ENCODE data around the gene PI4KB.

PI4KB gene

DNA sequence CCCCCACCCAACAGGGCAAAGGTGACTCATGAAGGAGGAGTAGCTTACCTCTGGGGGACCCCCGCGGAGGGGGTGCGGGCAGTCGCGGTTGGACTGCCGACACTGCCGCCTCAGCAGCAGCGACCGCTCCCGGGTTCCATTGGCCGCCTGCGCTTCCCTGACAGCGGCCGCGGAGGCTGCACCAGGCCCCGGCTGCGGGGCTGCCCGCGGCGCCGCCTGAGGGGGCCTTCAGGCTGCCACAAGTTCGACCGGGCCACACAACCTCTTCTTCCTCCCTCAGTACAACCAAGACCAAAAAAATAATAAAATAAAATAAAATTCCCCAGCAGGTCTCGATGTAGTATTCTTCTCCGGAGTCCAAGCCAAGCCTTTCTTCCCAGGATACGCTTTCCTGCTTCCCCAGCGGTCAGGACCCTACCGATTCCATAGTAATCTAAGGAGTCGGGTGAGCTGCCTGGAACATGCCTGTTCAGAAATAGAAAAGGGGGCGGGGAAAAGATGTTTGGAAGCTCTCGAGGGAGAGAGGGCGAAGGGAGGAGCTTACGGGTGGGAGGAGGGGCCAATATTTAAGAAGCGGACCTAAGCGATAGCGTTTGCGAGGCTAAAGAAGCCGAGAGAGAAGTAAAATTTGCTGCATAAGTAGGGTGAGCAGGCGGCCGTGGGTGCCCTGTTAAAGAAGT lies at the start of gene PI4KB:
Gene PI4KB (minus strand): TSS at position 194 of the 680 bp plus-strand sequence. CDS start 10,935 bp downstream, outside the sequence.
- peaks cover 22% of the 10 kb centered on the region for H3K36me3 ChIP-seq (replicated peaks)
- H3K27me3 ChIP-seq (ENCODE audit: low read depth) = no peaks in the 10 kb centered on the region
- peaks cover 9% of the 10 kb centered on the region for H3K4me1 ChIP-seq
- peak within 1 kb of the TSS; percentile 51 for H3K4me3 ChIP-seq
- DNase-seq (ENCODE audit: low spot score in 2 of 2) = peak; percentile 97 to 98
- H3K9me3 ChIP-seq = no peaks in the 10 kb centered on the region
- in situ Hi-C loops (cut with MboI; ENCODE audit: low sequenced_read_pairs) = no loop called here

DNA sequence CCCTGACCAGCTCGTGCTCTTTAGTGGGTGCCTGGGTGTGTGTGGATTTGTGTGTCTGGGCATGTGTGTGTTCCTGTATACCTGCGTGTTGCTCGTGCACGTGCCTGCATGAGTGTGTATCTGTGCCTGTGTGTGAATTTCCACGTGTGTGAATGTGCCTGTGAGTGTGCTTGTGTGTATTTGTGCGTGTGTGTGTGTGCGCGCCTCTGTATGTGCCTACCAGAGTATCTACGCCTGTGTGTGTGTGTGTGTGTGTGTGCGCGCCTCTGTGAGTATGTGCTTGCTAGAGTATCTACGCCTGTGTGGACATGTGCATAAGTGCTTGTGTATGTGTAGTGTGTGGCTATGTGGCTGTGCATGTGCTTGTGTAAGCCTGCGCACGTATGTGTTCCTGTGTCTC lies 46.0 kb upstream of the PI4KB start:
- DNase-seq (ENCODE audit: low spot score in 2 of 2) = no peak
- Histone ChIP-seq H3K4me3 (no peak overlapping the region), H3K36me3 (replicated peaks) (no peaks in the 10 kb centered on the region), H3K4me1 (0 out of 2 replicates have a peak, but pooled peaks cover 2% of the 10 kb centered on the region), H3K27me3 (ENCODE audit: low read depth) (no peaks in the 10 kb centered on the region), H3K9me3 (no peaks in the 10 kb centered on the region)
- in situ Hi-C loops (cut with MboI; ENCODE audit: low sequenced_read_pairs) = no loop called here

DNA sequence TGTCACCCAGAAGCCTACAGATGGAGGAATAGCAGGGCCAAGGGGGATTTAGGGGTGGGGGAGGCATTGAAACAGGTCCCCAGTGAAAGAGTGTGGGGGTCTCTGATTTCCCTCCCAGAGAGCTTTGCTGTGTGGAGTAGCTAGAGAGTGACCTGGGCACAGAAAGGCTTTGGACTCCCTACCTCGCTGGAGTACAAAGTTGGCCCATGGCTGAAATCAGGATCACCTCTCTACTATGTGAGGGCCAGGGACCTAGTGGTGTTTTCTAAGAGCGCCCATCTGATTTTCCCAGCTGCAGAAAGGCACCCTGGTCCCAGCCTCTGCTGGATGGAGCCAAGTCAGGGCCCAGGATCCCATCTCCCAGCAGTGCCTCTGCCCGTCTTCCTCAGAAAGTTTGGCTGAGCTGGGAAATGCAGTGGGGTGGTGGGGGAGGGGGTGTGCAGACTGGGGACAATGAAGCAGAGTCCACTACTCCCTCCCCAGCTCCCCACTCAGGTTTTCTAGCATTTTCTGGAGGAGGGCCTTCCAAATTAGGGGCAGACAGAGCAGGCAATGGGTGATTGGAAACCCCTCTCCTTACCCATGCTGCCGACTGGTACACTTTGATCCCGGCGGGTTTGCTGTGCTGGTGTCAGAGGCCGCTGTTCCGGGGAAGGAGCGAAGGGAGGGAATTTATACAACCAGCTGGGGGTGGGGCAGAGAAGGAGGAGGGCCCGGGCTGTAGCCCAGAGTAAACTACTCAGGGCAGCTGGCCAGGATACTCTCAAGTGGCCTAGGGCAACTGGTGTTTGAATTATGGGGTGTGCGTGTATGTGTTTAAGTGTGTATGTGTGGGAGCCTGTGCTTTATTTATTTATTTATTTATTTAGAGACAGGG lies 45.1 kb upstream of the PI4KB start, which contains the start of gene SELENBP1:
Gene SELENBP1 (minus strand): TSS at position 648 of the 877 bp plus-strand sequence. CDS start 64 bp downstream, at position 584.
- peak; percentile 8 to 53 for DNase-seq (ENCODE audit: low spot score in 2 of 2)
- in situ Hi-C loops (cut with MboI; ENCODE audit: low sequenced_read_pairs) = no loop called here
- Histone ChIP-seq H3K27me3 (ENCODE audit: low read depth) (no peaks in the 10 kb centered on the region), H3K4me3 (peak within 1 kb of the TSS; percentile 14), H3K9me3 (no peaks in the 10 kb centered on the region), H3K36me3 (replicated peaks) (no peaks in the 10 kb centered on the region), H3K4me1 (0 out of 2 replicates have a peak, but pooled peaks cover 2% of the 10 kb centered on the region)

DNA sequence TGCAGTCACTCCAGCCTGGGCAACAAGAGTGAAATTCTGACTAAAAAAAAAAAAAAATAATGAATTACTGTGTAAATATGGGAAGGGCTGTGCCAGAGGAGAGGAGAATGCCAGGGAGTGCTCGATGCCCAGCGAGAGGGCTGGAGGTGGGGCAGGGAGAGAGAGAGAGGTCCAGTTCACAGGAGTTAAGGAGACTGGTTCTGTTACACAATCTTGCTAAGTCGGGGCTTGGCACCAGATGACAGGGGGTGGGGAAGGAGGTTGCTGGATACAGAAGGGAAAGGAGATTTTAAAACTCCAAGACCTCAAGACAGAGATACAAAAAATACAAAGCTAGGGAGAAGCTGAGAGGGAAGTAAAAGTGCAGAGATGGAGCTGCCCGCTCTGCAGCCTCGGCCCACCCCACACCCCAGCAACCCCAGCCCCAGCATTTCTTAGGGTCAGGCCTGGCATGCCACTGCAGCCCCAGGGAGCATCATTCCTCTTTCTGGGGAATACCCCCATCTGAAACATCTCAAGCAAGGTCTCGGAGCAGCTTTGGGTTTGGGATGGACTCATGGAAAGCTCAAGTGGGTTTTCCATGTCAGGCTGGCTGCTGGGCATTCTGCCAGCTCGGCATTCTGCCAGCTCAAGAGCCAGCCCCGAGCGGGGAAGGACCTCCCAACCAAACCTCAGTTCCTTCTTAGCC lies 44.3 kb upstream of the PI4KB start:
- no peak overlapping the region for H3K4me3 ChIP-seq
- peak in 1 of 2 experiments; percentile 22 for DNase-seq (ENCODE audit: low spot score in 2 of 2)
- H3K36me3 ChIP-seq (replicated peaks) = no peaks in the 10 kb centered on the region
- H3K4me1 ChIP-seq = 0 out of 2 replicates have a peak, but pooled peaks cover 2% of the 10 kb centered on the region
- H3K9me3 ChIP-seq = no peaks in the 10 kb centered on the region
- in situ Hi-C loops (cut with MboI; ENCODE audit: low sequenced_read_pairs) = no loop called here
- H3K27me3 ChIP-seq (ENCODE audit: low read depth) = no peaks in the 10 kb centered on the region

- no peaks in the 10 kb centered on the region for H3K36me3 ChIP-seq (replicated peaks)
- H3K4me1 ChIP-seq = 0 out of 2 replicates have a peak, but pooled peaks cover 2% of the 10 kb centered on the region
- H3K4me3 ChIP-seq = no peak overlapping the region
- no peak for DNase-seq (ENCODE audit: low spot score in 2 of 2)
- H3K9me3 ChIP-seq = no peaks in the 10 kb centered on the region
- H3K27me3 ChIP-seq (ENCODE audit: low read depth) = no peaks in the 10 kb centered on the region
- in situ Hi-C loops (cut with MboI; ENCODE audit: low sequenced_read_pairs) = no loop called here
Measured at GRCh38 chr1:151370211-151370911, 43.1 kb upstream of the PI4KB start.

GRCh38 chr1:151369621-151370048 lies 42.4 kb upstream of the PI4KB start:
- Histone ChIP-seq H3K4me3 (no peak overlapping the region), H3K27me3 (ENCODE audit: low read depth) (no peaks in the 10 kb centered on the region), H3K9me3 (no peaks in the 10 kb centered on the region), H3K36me3 (replicated peaks) (no peaks in the 10 kb centered on the region), H3K4me1 (0 out of 2 replicates have a peak, but pooled peaks cover 2% of the 10 kb centered on the region)
- DNase-seq (ENCODE audit: low spot score in 2 of 2) = no peak
- in situ Hi-C loops (cut with MboI; ENCODE audit: low sequenced_read_pairs) = no loop called here

- Histone ChIP-seq H3K9me3 (no peaks in the 10 kb centered on the region), H3K27me3 (ENCODE audit: low read depth) (no peaks in the 10 kb centered on the region), H3K4me3 (no peak overlapping the region), H3K36me3 (replicated peaks) (no peaks in the 10 kb centered on the region), H3K4me1 (0 out of 2 replicates have a peak, but pooled peaks cover 2% of the 10 kb centered on the region)
- in situ Hi-C loops (cut with MboI; ENCODE audit: low sequenced_read_pairs) = no loop called here
- no peak for DNase-seq (ENCODE audit: low spot score in 2 of 2)
Measured at GRCh38 chr1:151369302-151369610, 42.0 kb upstream of the PI4KB start.

GRCh38 chr1:151368393-151369301 lies 41.4 kb upstream of the PI4KB start:
- Histone ChIP-seq H3K36me3 (replicated peaks) (no peaks in the 10 kb centered on the region), H3K9me3 (no peaks in the 10 kb centered on the region), H3K4me1 (0 out of 2 replicates have a peak, but pooled peaks cover 2% of the 10 kb centered on the region), H3K4me3 (no peak overlapping the region), H3K27me3 (ENCODE audit: low read depth) (no peaks in the 10 kb centered on the region)
- DNase-seq (ENCODE audit: low spot score in 2 of 2) = peak in 1 of 2 experiments; percentile 0
- in situ Hi-C loops (cut with MboI; ENCODE audit: low sequenced_read_pairs) = no loop called here

- Histone ChIP-seq H3K27me3 (ENCODE audit: low read depth) (no peaks in the 10 kb centered on the region), H3K9me3 (peaks cover 2% of the 10 kb centered on the region), H3K36me3 (replicated peaks) (no peaks in the 10 kb centered on the region), H3K4me3 (no peak overlapping the region), H3K4me1 (0 out of 2 replicates have a peak, but pooled peaks cover 2% of the 10 kb centered on the region)
- DNase-seq (ENCODE audit: low spot score in 2 of 2) = peak in 1 of 2 experiments; percentile 1
- in situ Hi-C loops (cut with MboI; ENCODE audit: low sequenced_read_pairs) = no loop called here
Measured at GRCh38 chr1:151367658-151368392, 40.6 kb upstream of the PI4KB start.

- in situ Hi-C loops (cut with MboI; ENCODE audit: low sequenced_read_pairs) = no loop called here
- Histone ChIP-seq H3K4me3 (no peak overlapping the region), H3K4me1 (no peaks in the 10 kb centered on the region), H3K36me3 (replicated peaks) (no peaks in the 10 kb centered on the region), H3K27me3 (ENCODE audit: low read depth) (no peaks in the 10 kb centered on the region), H3K9me3 (peaks cover 7% of the 10 kb centered on the region)
- no peak for DNase-seq (ENCODE audit: low spot score in 2 of 2)
Measured at GRCh38 chr1:151364996-151365395, 37.8 kb upstream of the PI4KB start.

GRCh38 chr1:151362308-151363155 lies 35.3 kb upstream of the PI4KB start:
- in situ Hi-C loops (cut with MboI; ENCODE audit: low sequenced_read_pairs) = no loop called here
- H3K36me3 ChIP-seq (replicated peaks) = no peaks in the 10 kb centered on the region
- H3K4me1 ChIP-seq = no peaks in the 10 kb centered on the region
- no peak overlapping the region for H3K4me3 ChIP-seq
- no peaks in the 10 kb centered on the region for H3K27me3 ChIP-seq (ENCODE audit: low read depth)
- no peak for DNase-seq (ENCODE audit: low spot score in 2 of 2)
- peaks cover 7% of the 10 kb centered on the region for H3K9me3 ChIP-seq

All from HAP-1 (cell line).